K562 (cell line): ENCODE results near the gene PSAP. TPM values are rescaled to one million over a fixed set of nuclear protein-coding genes. Genes with fewer than 3 reads are reported as not detected.

ENCODE experiments used
- CHD1 ChIP-seq: fragments of 200-600 bp; sonication (generic); IDR thresholded peaks from one replicate; pipeline ENCODE4 v1.6.1; 2012; ENCODE audit warnings: mild to moderate bottlenecking, moderate library complexity, low read length, inconsistent platforms
- ETV6 ChIP-seq, 3 experiments: fragments of 150-350 bp in 1 of 3; sonication (generic) in 1 of 3; formaldehyde crosslinking in 1 of 3; IDR thresholded peaks; 2 replicates each; pipeline versions ENCODE4 v1.6.1 to v1.8.0; 2014 to 2022; ENCODE audit warnings: borderline replicate concordance in 2 of 3, low read depth in 2 of 3, antibody characterized with exemption in 1 of 3, low read length in 1 of 3, mild to moderate bottlenecking in 1 of 3, missing genetic modification reagents in 1 of 3
- HCFC1 ChIP-seq: IDR thresholded peaks from 2 replicates; pipeline ENCODE4 v1.6.1; 2012; ENCODE audit warnings: low read depth, low read length, improper control_type of control experiment
- MYC ChIP-seq, 2 experiments: fragments of 250-450 bp in 1 of 2; sonication (Bioruptor Pico) in 1 of 2; IDR thresholded peaks; 2 replicates each; pipeline versions ENCODE4 v1.5.1 to v1.6.1; 2012 to 2021; ENCODE audit warnings: low read depth in 2 of 2, borderline replicate concordance in 1 of 2, improper control_type of control experiment in 1 of 2, low read length in 1 of 2, mild to moderate bottlenecking in 1 of 2, moderate library complexity in 1 of 2
- NBN ChIP-seq: fragments of 450-650 bp; IDR thresholded peaks from 2 replicates; pipeline ENCODE4 v1.6.1; 2016; ENCODE audit warnings: low read depth, mild to moderate bottlenecking
- NR2F6 ChIP-seq: fragments of 450-650 bp; formaldehyde crosslinking; IDR thresholded peaks from 2 replicates; pipeline ENCODE4 v1.4.0; 2020; ENCODE audit warnings: mild to moderate bottlenecking
- RNF2 ChIP-seq: sonication (generic); IDR thresholded peaks from 2 replicates; pipeline ENCODE4 v1.6.1; 2016
- RUNX1 ChIP-seq: sonication (generic); IDR thresholded peaks from 2 replicates; pipeline ENCODE4 v1.6.1; 2016; ENCODE audit warnings: antibody characterized with exemption, low read depth
- UBTF ChIP-seq, 2 experiments: IDR thresholded peaks; 2 replicates each; pipeline ENCODE4 v1.6.1; 2012; ENCODE audit warnings: improper control_type of control experiment in 2 of 2, low read depth in 2 of 2, low read length in 2 of 2, borderline replicate concordance in 1 of 2
- VEZF1 ChIP-seq: fragments of 200-800 bp; sonication (Bioruptor generic); IDR thresholded peaks from 2 replicates; pipeline ENCODE4 v1.6.1; 2017; ENCODE audit warnings: missing genetic modification characterization, missing compliant biosample characterization
- ZNF282 ChIP-seq: sonication (generic); formaldehyde crosslinking; IDR thresholded peaks from 2 replicates; pipeline ENCODE4 v1.8.1; 2023; ENCODE audit warnings: missing genetic modification reagents
- ZNF324 ChIP-seq: fragments of 250-450 bp; sonication (Bioruptor Pico); IDR thresholded peaks from 2 replicates; pipeline ENCODE4 v1.4.0; 2020; ENCODE audit warnings: mild to moderate bottlenecking
- ZNF395 ChIP-seq: fragments of 200-800 bp; sonication (Bioruptor generic); IDR thresholded peaks from 2 replicates; pipeline ENCODE4 v1.6.1; 2017; ENCODE audit warnings: missing genetic modification characterization, missing compliant biosample characterization
- ZNF609 ChIP-seq: sonication (generic); formaldehyde crosslinking; IDR thresholded peaks from 2 replicates; pipeline ENCODE4 v1.8.1; 2023; ENCODE audit warnings: missing genetic modification reagents, mild to moderate bottlenecking, borderline replicate concordance
- polyA plus RNA-seq, 8 experiments: library from polyadenylated mRNA; depleted of rRNA in 4 of 8; stranded (reverse) in 5 of 8; unstranded in 3 of 8; fragments of >200 nt; fragmentation: Nextera tagmentation in 2 of 8; fragmentation: Illumina TruSeq in 1 of 8; extraction: Ambion mirVana in 2 of 8; extraction: Trizol in 1 of 8; gene quantifications; 2 replicates each; pipeline versions ENCODE4 v1.2.1 to v1.2.3, GENCODE V29; 2011 to 2014; ENCODE audit warnings: inconsistent platforms in 1 of 8, missing spikeins in 1 of 8
- total RNA-seq, 7 experiments: library from RNA; depleted of rRNA in 6 of 7; stranded (reverse); fragments of >200 nt in 6 of 7; fragmentation: Illumina TruSeq in 2 of 7; extraction: Trizol in 2 of 7; gene quantifications; 2 replicates each; pipeline versions ENCODE4 v1.2.1 to v1.2.3, GENCODE V29; 2011 to 2021; ENCODE audit warnings: low replicate concordance in 1 of 7

The PSAP gene
- total and polyA plus RNA-seq, 9 of the 15 experiments (the other 6 are each of a cell fraction or from before 2014, with no cell fraction given) = 245 to 700 (median 429) TPM

- TF ChIP-seq RNF2 = peak; percentile 67; the same call in 1 of the 2 replicates
- peak; percentile 77 for TF ChIP-seq VEZF1 (CRISPR knock-in tag)
- TF ChIP-seq HCFC1 = no peak
- TF ChIP-seq ETV6 (IDR thresholded peaks at IDR 0.05; ENCODE audit: borderline replicate concordance in 1 of 2, low read depth in 2 of 2, low read length in 1 of 2) = no peak
- 0 out of 2 replicates have a peak, but pooled peaks have one; percentile 20 for TF ChIP-seq ETV6 (CRISPR knock-in tag; IDR thresholded peaks at IDR 0.05; ENCODE audit: borderline replicate concordance)
- TF ChIP-seq NR2F6 (CRISPR knock-in tag) = no peak
- peak; percentile 90 for TF ChIP-seq NBN
- no peak for TF ChIP-seq ZNF282 (CRISPR knock-in tag)
- peak; percentile 36; the same call in 1 of the 2 replicates for TF ChIP-seq ZNF324 (CRISPR knock-in tag)
- peak; percentile 60 for TF ChIP-seq CHD1
- 0 out of 2 replicates have a peak, but pooled peaks have one; percentile 11 for TF ChIP-seq RUNX1
- peak; percentile 82 for TF ChIP-seq ZNF395 (CRISPR knock-in tag)
- TF ChIP-seq UBTF (IDR thresholded peaks at IDR 0.05; ENCODE audit: borderline replicate concordance in 1 of 2, low read depth in 2 of 2, low read length in 2 of 2) = peak; percentile 16 to 40; a peak in 1 of 4 replicates
- no peak for TF ChIP-seq ZNF609
- TF ChIP-seq MYC (IDR thresholded peaks at IDR 0.05; ENCODE audit: low read depth, low read length) = peak; percentile 89
- TF ChIP-seq MYC (CRISPR knock-in tag; IDR thresholded peaks at IDR 0.05; ENCODE audit: borderline replicate concordance, low read depth) = 0 out of 2 replicates have a peak, but pooled peaks have one; percentile 28
Observed at GRCh38 chr10:71860243-71861029, 9.4 kb upstream of the PSAP start (continued).
